Upper lobe of left lung (tissue), 4 donors: Measurements from ENCODE around the gene YDJC.
"Not testable (repeated sequence)": the region's sequence is repeated elsewhere in the genome, so short reads cannot be mapped to it uniquely, and the experiment has no call there.

Source experiments
- CTCF ChIP-seq, 6 experiments: fragments of 450-650 bp in 4 of 6; fragments of 200-600 bp in 2 of 6; sonication (generic) in 2 of 6; IDR thresholded peaks; one replicate each; pipeline ENCODE4 v1.5.1; 2016 to 2019; ENCODE audit warnings: antibody characterized with exemption in 6 of 6
- POLR2A ChIP-seq, 4 donors: fragments of 450-650 bp; IDR thresholded peaks; one replicate each; pipeline ENCODE4 v1.5.1; 2016 to 2017; ENCODE audit warnings: antibody characterized with exemption in 4 of 4, mild to moderate bottlenecking in 2 of 4
- POLR2AphosphoS5 ChIP-seq, 2 donors: sonication (generic); formaldehyde crosslinking; IDR thresholded peaks; one replicate each; pipeline ENCODE4 v1.5.1; 2017; ENCODE audit warnings: antibody characterized with exemption in 2 of 2

- not testable (repeated sequence) for TF ChIP-seq CTCF, POLR2AphosphoS5, POLR2A (IDR thresholded peaks at IDR 0.05)
These were observed 12.5 kb downstream of the YDJC start for GRCh38 chr22:21617337-21617736.
